SK-N-MC (cell line): Measurements from ENCODE around the gene DCUN1D4.

Experiments
- EZH2 ChIP-seq: fragments of 200-600 bp; sonication (generic); IDR thresholded peaks from one replicate; pipeline ENCODE4 v1.6.1; 2017; ENCODE audit warnings: antibody characterized with exemption
- POLR2AphosphoS5 ChIP-seq: IDR thresholded peaks from 2 replicates; pipeline ENCODE4 v1.6.1; 2012; ENCODE audit warnings: mild to moderate bottlenecking, low read depth, low read length, borderline replicate concordance

GRCh38 chr4:51842554-51843308 is at the start of gene DCUN1D4:
- TF ChIP-seq EZH2 (no peak), POLR2AphosphoS5 (peak; percentile 51; the same call in 1 of the 2 replicates)
